Measurements from ENCODE around the gene NRP1. TPM values are rescaled to one million over a fixed set of nuclear protein-coding genes. Genes with fewer than 3 reads are reported as not detected.

Gene NRP1
- total RNA-seq, 1 donor from 2014 or later: 122 TPM

GRCh38 chr10:33252794-33253203 lies 81.7 kb downstream of the NRP1 start:
- H3K4me3 ChIP-seq: no peak overlapping the region
- H3K36me3 ChIP-seq: peaks cover 19 to 22% of the 10 kb centered on the region in 2 donors
- no peaks in the 10 kb centered on the region for H3K9me3 ChIP-seq
- no peak for DNase-seq (ENCODE audit: low spot score in 2 of 2)
- intact Hi-C loops (cut with DNase I): no loop called here
- no peaks in the 10 kb centered on the region for H3K4me1 ChIP-seq
- no peak for TF ChIP-seq CTCF (IDR thresholded peaks at IDR 0.05)
- H3K27me3 ChIP-seq: no peaks in the 10 kb centered on the region
- no peak overlapping the region for H3K27ac ChIP-seq

GRCh38 chr10:33252324-33252723 lies 82.1 kb downstream of the NRP1 start:
- Histone ChIP-seq H3K9me3 (no peaks in the 10 kb centered on the region), H3K4me3 (no peak overlapping the region), H3K36me3 (peaks cover 19 to 22% of the 10 kb centered on the region in 2 donors), H3K27me3 (no peaks in the 10 kb centered on the region), H3K27ac (no peak overlapping the region), H3K4me1 (no peaks in the 10 kb centered on the region)
- no peak for DNase-seq (ENCODE audit: low spot score in 2 of 2)
- TF ChIP-seq CTCF (IDR thresholded peaks at IDR 0.05): no peak
- intact Hi-C loops (cut with DNase I): no loop called here

- Histone ChIP-seq H3K27me3 (no peaks in the 10 kb centered on the region), H3K36me3 (peaks cover 19 to 22% of the 10 kb centered on the region in 2 donors), H3K4me1 (peaks cover 0 to 4% of the 10 kb centered on the region in 2 donors), H3K27ac (no peak overlapping the region), H3K9me3 (no peaks in the 10 kb centered on the region), H3K4me3 (no peak overlapping the region)
- DNase-seq (ENCODE audit: low spot score in 2 of 2): no peak
- intact Hi-C loops (cut with DNase I): no loop called here
- no peak for TF ChIP-seq CTCF (IDR thresholded peaks at IDR 0.05)
Measured at GRCh38 chr10:33249659-33250345, 84.7 kb downstream of the NRP1 start.

- DNase-seq (ENCODE audit: low spot score in 2 of 2): no peak
- no peak overlapping the region for H3K27ac ChIP-seq
- intact Hi-C loops (cut with DNase I): no loop called here
- H3K27me3 ChIP-seq: no peaks in the 10 kb centered on the region
- peaks cover 19 to 21% of the 10 kb centered on the region in 2 donors for H3K36me3 ChIP-seq
- no peaks in the 10 kb centered on the region for H3K9me3 ChIP-seq
- TF ChIP-seq CTCF (IDR thresholded peaks at IDR 0.05): no peak
- H3K4me3 ChIP-seq: no peak overlapping the region
- H3K4me1 ChIP-seq: peaks cover 0 to 4% of the 10 kb centered on the region in 2 donors
Measured at GRCh38 chr10:33249137-33249536, 85.3 kb downstream of the NRP1 start.

GRCh38 chr10:33248638-33249037 lies 85.8 kb downstream of the NRP1 start:
- Histone ChIP-seq H3K9me3 (no peaks in the 10 kb centered on the region), H3K4me3 (no peak overlapping the region), H3K4me1 (peaks cover 0 to 4% of the 10 kb centered on the region in 2 donors), H3K27ac (no peak overlapping the region), H3K27me3 (no peaks in the 10 kb centered on the region), H3K36me3 (peaks cover 14 to 17% of the 10 kb centered on the region in 2 donors)
- intact Hi-C loops (cut with DNase I): no loop called here
- DNase-seq (ENCODE audit: low spot score in 2 of 2): no peak
- TF ChIP-seq CTCF (IDR thresholded peaks at IDR 0.05): no peak
